Measurements from ENCODE around the gene BMPER. TPM values are rescaled to one million over a fixed set of nuclear protein-coding genes. Genes with fewer than 3 reads are reported as not detected.

The BMPER gene
- total and polyA plus RNA-seq, 2 of the 8 experiments (the other 6 are each of a cell fraction or from before 2014, with no cell fraction given), result 0.33 to 0.69 TPM

- no peaks in the 10 kb centered on the region for H3K23me2 ChIP-seq (ENCODE audit: low read depth, low read length)
- H2BK5ac ChIP-seq (ENCODE audit: low read depth, low read length), result no peak overlapping the region
- ChIA-PET CTCF (ENCODE audit: partially characterized antibody) (interaction anchor here (0.6 to 0.8 kb wide), 2 partner anchors 22 to 429 kb away, joined by 4 read pairs; no protein-coding TSS in a partner anchor), POLR2A (ENCODE audit: partially characterized antibody) (interaction anchor here (0.6 kb wide), 1 partner anchor 10 kb away, joined by 3 read pairs; no protein-coding TSS in a partner anchor)
- no peak overlapping the region for H3K4me2 ChIP-seq (ENCODE audit: insufficient read depth in 1 of 2, low read depth in 2 of 2, low read length in 2 of 2)
- H3K4ac ChIP-seq (replicated peaks; ENCODE audit: insufficient read length, low read depth, low read length), result no peak overlapping the region
- no peak overlapping the region for H3K23ac ChIP-seq (ENCODE audit: insufficient read length)
- no peak overlapping the region for H4K8ac ChIP-seq (ENCODE audit: extremely low read depth, insufficient read depth, low read length)
- no peaks in the 10 kb centered on the region for H3K9me3 ChIP-seq (ENCODE audit: insufficient read depth in 2 of 2, low read depth in 1 of 2, low read length in 1 of 2)
- no peak overlapping the region for H2BK12ac ChIP-seq (ENCODE audit: low read depth, low read length)
- no peak overlapping the region for H2AK5ac ChIP-seq (ENCODE audit: low read depth, low read length)
- H3K14ac ChIP-seq (ENCODE audit: insufficient read length), result no peak overlapping the region
- no peak overlapping the region for H2BK20ac ChIP-seq (ENCODE audit: low read length)
- no peak overlapping the region for H4K91ac ChIP-seq (replicated peaks; ENCODE audit: insufficient read length, low read length)
- H3K79me2 ChIP-seq (ENCODE audit: control insufficient read depth in 1 of 2, insufficient read depth in 2 of 2, low read length in 2 of 2), result no peaks in the 10 kb centered on the region
- H3K79me1 ChIP-seq (ENCODE audit: low read depth, low read length), result no peaks in the 10 kb centered on the region
- H4K5ac ChIP-seq (ENCODE audit: insufficient read length, low read depth, low read length), result no peak overlapping the region
- no peak for FAIRE-seq
- H2AFZ ChIP-seq (ENCODE audit: low read length), result no peak overlapping the region
- no peaks in the 10 kb centered on the region for H4K20me1 ChIP-seq (replicated peaks in 1 of 2; ENCODE audit: control insufficient read depth in 1 of 2, insufficient read depth in 2 of 2, low read length in 2 of 2)
- WGBS, 2 experiments (ENCODE audit: extremely low coverage in 1 of 2, insufficient coverage in 1 of 2, insufficient read length in 1 of 2, insufficient replicate concordance in 2 of 2, low coverage in 1 of 2, low lambda C conversion rate in 2 of 2, missing lambda C conversion rate in 1 of 2), result 89% methylated on average over 8 of the region's 8 CpGs; no CpG with 5 or more reads in 1 of the 2 experiments
- H2BK15ac ChIP-seq (ENCODE audit: low read length), result no peak overlapping the region
- no peaks in the 10 kb centered on the region for H3K27me3 ChIP-seq (replicated peaks in 1 of 4; ENCODE audit: control insufficient read depth in 3 of 4, extremely low read depth in 1 of 4, insufficient read depth in 3 of 4, low read length in 3 of 4)
- no peak overlapping the region for H3K4me3 ChIP-seq (ENCODE audit: extremely low read depth in 1 of 4, insufficient read depth in 2 of 4, low read depth in 3 of 4, low read length in 4 of 4)
- no peak for DNase-seq (ENCODE audit: low read depth in 1 of 2, low spot score in 2 of 2)
- H3K56ac ChIP-seq (replicated peaks; ENCODE audit: insufficient read length, low read depth, low read length), result no peak overlapping the region
- no peak overlapping the region for H3K18ac ChIP-seq (ENCODE audit: extremely low read depth, low read length)
- no peak overlapping the region for H2BK120ac ChIP-seq (replicated peaks; ENCODE audit: low read depth, low read length)
- TF ChIP-seq RFX5 (IDR thresholded peaks at IDR 0.05; ENCODE audit: borderline replicate concordance, low read depth, low read length) (no peak), HDAC6 (IDR thresholded peaks at IDR 0.05; ENCODE audit: low read depth, low read length) (no peak)
- no peak overlapping the region for H3K27ac ChIP-seq (ENCODE audit: low read depth, low read length)
- H3K9ac ChIP-seq (replicated peaks in 1 of 4; ENCODE audit: extremely low read depth in 1 of 4, low read depth in 3 of 4, low read length in 3 of 4), result no peak overlapping the region
- H3K36me3 ChIP-seq (ENCODE audit: control insufficient read depth in 2 of 4, insufficient read depth in 4 of 4, low read length in 3 of 4), result no peaks in the 10 kb centered on the region
- no peaks in the 10 kb centered on the region for H3K4me1 ChIP-seq (replicated peaks in 1 of 4; ENCODE audit: control insufficient read depth in 3 of 4, insufficient read depth in 4 of 4, low read length in 3 of 4)
Observed at GRCh38 chr7:34168013-34168412, 262.7 kb downstream of the BMPER start.

Measured in H1 (cell line).